Activated T-cell treated with anti-CD3 and anti-CD28 coated beads, Interleukin-2, amount 50 U/mL, for 4 hours (primary cell): Measurements from ENCODE around the gene SYT2. TPM values are rescaled to one million over a fixed set of nuclear protein-coding genes. Genes with fewer than 3 reads are reported as not detected.
"Not testable (repeated sequence)": the region's sequence is repeated elsewhere in the genome, so short reads cannot be mapped to it uniquely, and the experiment has no call there.

Source experiments
- ATAC-seq, 2 donors: fragments of 200-7000 bp; cut with Tn5 transposase; one replicate each; pipeline ENCODE4 v1.10.0; 2021
- DNase-seq: peaks from one replicate; pipeline ENCODE4 v3.0.0-alpha.2; 2020
- H3K27me3 Mint-ChIP-seq: one replicate; pipeline ENCODE4 v1.8.0; 2021; ENCODE audit warnings: low read depth, mixed read lengths
- H3K36me3 Mint-ChIP-seq: one replicate; pipeline ENCODE4 v1.8.0; 2022; ENCODE audit warnings: mixed read lengths; ENCODE audit not compliant: insufficient read depth
- H3K4me1 Mint-ChIP-seq: one replicate; pipeline ENCODE4 v1.8.0; 2021; ENCODE audit warnings: low read depth, mixed read lengths
- H3K4me3 Mint-ChIP-seq: one replicate; pipeline ENCODE4 v1.8.0; 2021; ENCODE audit warnings: mild to moderate bottlenecking, moderate library complexity, mixed read lengths
- H3K9me3 Mint-ChIP-seq: one replicate; pipeline ENCODE4 v1.8.0; 2021; ENCODE audit warnings: mixed read lengths
- total RNA-seq, 3 donors: library from RNA; stranded (reverse); gene quantifications; one replicate each; pipeline ENCODE4 v1.2.1, GENCODE V29; 2021

The SYT2 gene
- total RNA-seq, 3 donors from 2014 or later: not detected

- ATAC-seq: no peak
- Mint-ChIP-seq H3K36me3 (peaks cover 30% of the 10 kb centered on the region), H3K4me3 (no peak overlapping the region), H3K27me3 (no peaks in the 10 kb centered on the region), H3K9me3 (no peaks in the 10 kb centered on the region), H3K4me1 (no peaks in the 10 kb centered on the region)
- DNase-seq: no peak
These were observed 140.6 kb downstream of the SYT2 start for GRCh38 chr1:202569393-202570322.

GRCh38 chr1:202568826-202569225 is 141.4 kb downstream of the SYT2 start:
- no peak for DNase-seq
- no peaks in the 10 kb centered on the region for H3K9me3 Mint-ChIP-seq
- H3K4me3 Mint-ChIP-seq: no peak overlapping the region
- ATAC-seq: no peak
- H3K36me3 Mint-ChIP-seq: peaks cover 34% of the 10 kb centered on the region
- peaks cover 4% of the 10 kb centered on the region for H3K4me1 Mint-ChIP-seq
- no peaks in the 10 kb centered on the region for H3K27me3 Mint-ChIP-seq

- peaks cover 4% of the 10 kb centered on the region for H3K4me1 Mint-ChIP-seq
These were observed 141.8 kb downstream of the SYT2 start for GRCh38 chr1:202568410-202568809.

GRCh38 chr1:202567738-202568137 is 142.5 kb downstream of the SYT2 start:
- ATAC-seq: no peak
- Mint-ChIP-seq H3K27me3 (no peaks in the 10 kb centered on the region), H3K4me1 (peaks cover 4% of the 10 kb centered on the region), H3K9me3 (no peaks in the 10 kb centered on the region), H3K36me3 (peaks cover 28% of the 10 kb centered on the region), H3K4me3 (no peak overlapping the region)
- no peak for DNase-seq

More at GRCh38 chr1:202568410-202568809, 141.8 kb downstream of the SYT2 start:
- no peaks in the 10 kb centered on the region for H3K27me3 Mint-ChIP-seq
- DNase-seq (no peak), ATAC-seq (no peak)
- no peaks in the 10 kb centered on the region for H3K9me3 Mint-ChIP-seq
- peaks cover 34% of the 10 kb centered on the region for H3K36me3 Mint-ChIP-seq
- H3K4me3 Mint-ChIP-seq: no peak overlapping the region

GRCh38 chr1:202565890-202566602 is 144.2 kb downstream of the SYT2 start:
- ATAC-seq (no peak), DNase-seq (no peak)
- Mint-ChIP-seq H3K9me3 (no peaks in the 10 kb centered on the region), H3K4me1 (peaks cover 4% of the 10 kb centered on the region), H3K27me3 (no peaks in the 10 kb centered on the region), H3K36me3 (peaks cover 24% of the 10 kb centered on the region), H3K4me3 (no peak overlapping the region)

- Mint-ChIP-seq H3K9me3 (no peaks in the 10 kb centered on the region), H3K36me3 (peaks cover 24% of the 10 kb centered on the region), H3K4me3 (no peak overlapping the region), H3K4me1 (peaks cover 4% of the 10 kb centered on the region), H3K27me3 (no peaks in the 10 kb centered on the region)
- DNase-seq: no peak
- no peak for ATAC-seq
These were observed 145.2 kb downstream of the SYT2 start for GRCh38 chr1:202564958-202565495.

GRCh38 chr1:202563818-202564217 is 146.4 kb downstream of the SYT2 start:
- no peak for ATAC-seq
- Mint-ChIP-seq H3K4me1 (peaks cover 4% of the 10 kb centered on the region), H3K27me3 (no peaks in the 10 kb centered on the region), H3K36me3 (peaks cover 21% of the 10 kb centered on the region), H3K9me3 (no peaks in the 10 kb centered on the region), H3K4me3 (no peak overlapping the region)
- no peak for DNase-seq

GRCh38 chr1:202562444-202563060 is 147.7 kb downstream of the SYT2 start:
- Mint-ChIP-seq H3K27me3 (no peaks in the 10 kb centered on the region), H3K9me3 (no peaks in the 10 kb centered on the region), H3K4me1 (peaks cover 4% of the 10 kb centered on the region), H3K36me3 (peaks cover 9% of the 10 kb centered on the region), H3K4me3 (no peak overlapping the region)
- no peak for DNase-seq
- ATAC-seq: no peak

- peaks cover 4% of the 10 kb centered on the region for H3K36me3 Mint-ChIP-seq
- peaks cover 4% of the 10 kb centered on the region for H3K4me1 Mint-ChIP-seq
- H3K27me3 Mint-ChIP-seq: no peaks in the 10 kb centered on the region
- no peak for DNase-seq
- no peak overlapping the region for H3K4me3 Mint-ChIP-seq
- H3K9me3 Mint-ChIP-seq: no peaks in the 10 kb centered on the region
- no peak for ATAC-seq
These were observed 148.4 kb downstream of the SYT2 start for GRCh38 chr1:202561726-202562443.

GRCh38 chr1:202561240-202561639 is 149.0 kb downstream of the SYT2 start:
- Mint-ChIP-seq H3K36me3 (peaks cover 4% of the 10 kb centered on the region), H3K27me3 (no peaks in the 10 kb centered on the region), H3K4me3 (no peak overlapping the region), H3K4me1 (peaks cover 4% of the 10 kb centered on the region), H3K9me3 (no peaks in the 10 kb centered on the region)
- DNase-seq (no peak), ATAC-seq (no peak)

- H3K4me1 Mint-ChIP-seq, DNase-seq, H3K4me3 Mint-ChIP-seq, ATAC-seq, H3K27me3 Mint-ChIP-seq, H3K36me3 Mint-ChIP-seq, H3K9me3 Mint-ChIP-seq: not testable (repeated sequence)
These were observed 152.6 kb downstream of the SYT2 start for GRCh38 chr1:202557662-202558061.

- not testable (repeated sequence) for H3K4me3 Mint-ChIP-seq, H3K36me3 Mint-ChIP-seq, H3K9me3 Mint-ChIP-seq, H3K27me3 Mint-ChIP-seq, DNase-seq, ATAC-seq, H3K4me1 Mint-ChIP-seq
These were observed 154.2 kb downstream of the SYT2 start for GRCh38 chr1:202556037-202556436.

- ATAC-seq, H3K9me3 Mint-ChIP-seq, DNase-seq, H3K4me1 Mint-ChIP-seq, H3K27me3 Mint-ChIP-seq, H3K36me3 Mint-ChIP-seq, H3K4me3 Mint-ChIP-seq: not testable (repeated sequence)
These were observed 155.6 kb downstream of the SYT2 start for GRCh38 chr1:202554619-202555018.

GRCh38 chr1:202553560-202554038 is 156.7 kb downstream of the SYT2 start:
- Mint-ChIP-seq H3K4me1 (no peaks in the 10 kb centered on the region), H3K36me3 (no peaks in the 10 kb centered on the region), H3K27me3 (no peaks in the 10 kb centered on the region), H3K4me3 (no peak overlapping the region), H3K9me3 (no peaks in the 10 kb centered on the region)
- DNase-seq (no peak), ATAC-seq (no peak)
